Activated CD4-positive, alpha-beta T cell treated with anti-CD3 and anti-CD28 coated beads, Interleukin-10, Interleukin-2, amounts not matched to agents 100 ng/mL and 50 ng/mL, durations not matched to agents 16 hours and 8 hours (primary cell): ENCODE measurements around the gene SMARCD2.
"Not testable (repeated sequence)": the region's sequence is repeated elsewhere in the genome, so short reads cannot be mapped to it uniquely, and the experiment has no call there.

Experiments used
- DNase-seq: peaks from one replicate; pipeline ENCODE4 v3.0.0-alpha.2; 2020

Gene SMARCD2

DNA sequence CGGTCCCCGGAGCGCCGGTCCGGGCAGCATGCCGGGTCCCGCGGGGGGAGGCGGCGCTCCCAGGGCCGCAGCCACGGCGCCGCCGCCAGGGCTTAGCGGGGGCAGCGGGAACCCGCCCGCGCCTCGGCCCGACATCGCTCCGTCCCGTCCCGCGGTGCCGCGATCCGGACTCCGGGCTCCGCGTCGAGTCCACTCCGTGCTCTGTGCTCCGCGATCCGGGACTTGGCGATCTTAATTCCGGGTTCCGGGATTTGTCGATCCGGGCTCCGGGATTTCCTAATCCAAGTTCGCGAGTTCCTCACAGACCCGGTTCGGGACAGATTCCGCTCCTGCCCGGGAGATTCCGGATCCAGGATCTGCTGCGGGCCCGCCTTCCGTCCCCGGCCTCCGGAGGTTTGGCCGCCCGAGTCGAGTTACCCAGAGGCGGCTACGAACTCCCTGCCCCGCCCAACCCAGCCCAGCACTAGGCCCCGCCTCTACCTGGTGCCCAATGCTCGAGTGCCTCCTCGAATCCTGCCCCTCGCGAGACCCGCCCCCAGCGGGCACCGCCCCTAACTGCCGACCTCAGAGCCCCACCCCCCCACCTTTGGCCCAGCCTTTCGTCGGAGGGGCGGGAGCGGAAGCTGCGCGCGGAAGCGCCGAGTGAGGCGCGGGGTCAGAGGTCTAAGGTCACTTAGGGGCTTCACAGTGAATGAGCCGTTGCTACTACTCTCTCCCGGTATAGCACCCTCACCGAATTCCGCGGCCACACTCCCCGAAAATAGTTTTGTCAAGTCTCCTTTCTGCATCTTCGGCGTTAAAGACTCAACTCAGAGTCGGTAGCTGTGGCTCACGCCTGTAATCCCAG, at the start of gene SMARCD2:
TSS of gene SMARCD2 (minus strand) at position 146 of the 847 bp plus-strand sequence. CDS start at position 135, 11 bp downstream.
- peak; percentile 100 for DNase-seq

DNA sequence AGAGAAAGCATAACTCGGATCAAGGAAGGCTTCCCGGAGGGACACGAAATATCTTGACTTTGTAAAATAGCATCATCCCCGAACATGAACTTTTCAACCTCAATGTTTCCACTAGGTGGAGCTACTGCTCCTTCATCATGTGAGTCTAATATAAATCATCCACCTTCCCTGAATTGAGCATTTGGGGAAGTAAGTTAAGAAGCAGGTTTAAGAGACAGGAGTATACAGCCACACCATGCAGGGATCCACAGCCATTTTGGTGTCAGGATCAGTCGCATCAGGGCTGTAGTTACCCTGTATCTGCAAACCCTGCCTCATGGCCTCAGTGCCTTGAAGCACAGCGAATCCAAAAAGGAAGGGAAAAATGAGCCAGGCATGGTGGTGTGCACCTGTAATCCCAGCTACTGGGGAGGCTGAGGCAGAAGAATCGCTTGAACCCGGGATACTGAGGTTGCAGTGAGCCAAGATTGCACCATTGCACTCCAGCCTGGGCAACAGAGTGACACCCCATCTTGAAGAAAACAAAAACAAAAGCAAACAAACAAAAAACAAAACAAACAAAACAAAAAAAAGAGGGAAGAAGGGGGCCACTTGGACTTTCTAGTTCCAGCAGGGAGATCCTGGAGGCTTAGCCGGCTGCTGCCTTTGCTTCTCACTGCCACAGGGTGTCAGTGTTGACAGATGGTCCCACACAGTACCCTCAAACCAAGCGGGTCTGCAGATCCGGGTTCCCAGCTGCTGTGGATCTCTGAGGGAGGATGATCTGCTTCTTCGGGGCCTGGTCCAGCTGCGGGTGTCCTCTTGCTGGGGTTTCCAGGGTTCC, 46.8 kb upstream of the SMARCD2 start:
- peak; percentile 45 for DNase-seq

DNA sequence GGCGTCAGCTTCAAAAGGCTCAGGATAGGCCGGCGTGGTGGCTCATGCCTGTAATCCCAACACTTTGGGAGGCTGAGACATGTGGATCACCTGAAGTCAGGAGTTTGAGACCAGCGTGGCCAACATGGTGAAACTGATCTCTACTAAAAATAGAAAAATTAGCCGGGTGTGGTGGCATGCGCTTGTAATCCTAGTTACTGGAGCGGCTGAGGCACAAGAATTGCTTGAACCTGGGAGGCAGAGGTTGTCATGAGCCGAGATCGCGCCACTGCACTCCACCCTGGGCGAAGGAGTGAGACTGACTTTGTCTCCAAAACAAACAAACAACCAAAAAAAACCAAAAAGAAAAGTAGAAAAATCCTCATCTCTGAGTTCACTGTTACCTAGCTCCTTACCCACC, 42.6 kb upstream of the SMARCD2 start:
- not testable (repeated sequence) for DNase-seq

DNA sequence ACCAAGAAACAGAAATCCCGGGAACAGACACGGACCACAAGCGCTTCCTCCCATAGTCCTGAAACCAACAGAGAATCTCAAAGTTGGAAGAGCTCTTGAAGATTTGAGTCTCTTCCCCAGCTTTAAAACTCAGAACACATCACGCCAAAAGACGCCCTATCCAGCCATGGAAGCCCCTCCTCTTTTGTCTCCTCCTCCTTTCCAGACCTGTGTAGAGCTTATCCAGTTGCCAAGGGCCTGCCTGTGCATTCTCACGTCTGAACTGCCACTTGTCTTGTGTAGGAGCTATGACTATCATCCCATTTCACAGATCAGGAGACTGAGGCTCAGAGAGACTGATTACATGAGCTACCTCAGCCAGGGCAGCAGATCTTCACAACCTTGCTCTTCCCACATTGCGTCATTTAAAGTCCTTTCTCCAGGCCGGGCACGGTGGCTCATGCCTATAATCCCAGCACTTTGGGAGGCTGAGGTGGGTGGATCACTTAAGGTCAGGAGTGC, 40.2 kb upstream of the SMARCD2 start:
- not testable (repeated sequence) for DNase-seq

DNA sequence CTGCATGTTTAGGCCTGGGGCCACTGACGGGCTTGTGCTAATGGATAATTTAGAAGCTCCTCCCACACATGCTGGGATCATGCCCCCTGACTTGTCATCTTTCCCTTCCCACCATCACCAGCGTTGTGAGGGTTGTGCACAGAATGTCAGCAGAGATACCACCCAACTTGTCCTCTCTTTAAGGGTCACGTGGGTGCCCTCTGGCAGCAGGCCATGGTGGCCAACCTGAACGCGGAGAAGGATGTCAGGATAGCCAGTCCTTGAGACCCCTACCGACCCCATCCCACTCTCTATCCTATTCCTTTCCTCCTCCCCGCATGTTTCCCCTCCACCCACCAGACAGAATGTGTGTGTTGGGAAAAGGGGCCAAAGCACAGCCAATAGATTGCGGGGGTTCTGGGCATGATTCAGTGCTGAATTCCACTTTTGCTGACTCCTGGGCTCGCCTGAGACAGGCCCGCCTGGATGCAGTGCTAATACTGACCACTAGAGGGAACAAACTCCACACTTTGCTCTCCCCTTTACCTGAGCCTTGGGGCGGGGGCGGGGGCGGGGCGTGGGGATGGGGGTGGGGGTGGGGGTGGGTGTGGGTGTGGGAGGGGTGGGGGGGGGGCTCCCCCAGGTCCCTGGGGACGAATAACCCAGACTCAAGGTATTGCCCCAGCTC, 39.6 kb upstream of the SMARCD2 start, which contains the start of gene GH2:
TSS of gene GH2 (minus strand) at position 10 of the 667 bp plus-strand sequence. CDS start 143 bp downstream, outside the sequence.
- peak; percentile 62 for DNase-seq

DNA sequence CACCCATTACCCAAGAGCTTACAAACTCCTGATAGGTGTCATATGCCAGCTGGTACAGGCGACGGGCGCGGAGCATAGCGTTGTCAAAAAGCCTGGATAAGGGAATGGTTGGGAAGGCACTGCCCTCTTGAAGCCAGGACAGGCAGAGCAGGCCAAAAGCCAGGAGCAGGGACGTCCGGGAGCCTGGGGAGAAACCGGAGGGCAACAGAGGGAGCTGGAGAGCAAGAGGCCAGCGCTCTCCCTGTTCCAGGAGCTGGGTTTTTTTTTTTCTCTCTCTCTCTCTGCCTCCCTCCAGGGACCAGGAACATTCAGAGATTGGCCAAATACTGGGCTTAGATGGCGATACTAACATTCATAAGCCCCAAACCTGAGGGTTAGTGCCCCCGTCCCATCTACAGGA, 38.9 kb upstream of the SMARCD2 start:
- not testable (repeated sequence) for DNase-seq

DNA sequence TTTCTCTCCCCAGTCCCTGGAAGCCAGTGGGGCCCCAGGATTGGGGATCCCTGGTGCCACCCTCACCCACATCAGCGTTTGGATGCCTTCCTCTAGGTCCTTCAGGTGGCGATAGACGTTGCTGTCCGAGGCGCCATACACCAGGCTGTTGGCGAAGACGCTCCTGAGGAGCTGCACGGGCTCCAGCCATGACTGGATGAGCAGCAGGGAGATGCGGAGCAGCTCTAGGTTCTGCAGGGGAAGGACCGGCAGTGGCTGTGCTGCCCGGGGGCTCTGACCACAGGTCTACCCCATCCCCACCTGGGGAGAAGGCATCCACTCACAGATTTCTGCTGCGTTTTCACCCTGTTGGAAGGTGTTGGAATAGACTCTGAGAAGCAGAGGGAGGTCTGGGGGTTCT, 38.2 kb upstream of the SMARCD2 start:
- no peak for DNase-seq

DNA sequence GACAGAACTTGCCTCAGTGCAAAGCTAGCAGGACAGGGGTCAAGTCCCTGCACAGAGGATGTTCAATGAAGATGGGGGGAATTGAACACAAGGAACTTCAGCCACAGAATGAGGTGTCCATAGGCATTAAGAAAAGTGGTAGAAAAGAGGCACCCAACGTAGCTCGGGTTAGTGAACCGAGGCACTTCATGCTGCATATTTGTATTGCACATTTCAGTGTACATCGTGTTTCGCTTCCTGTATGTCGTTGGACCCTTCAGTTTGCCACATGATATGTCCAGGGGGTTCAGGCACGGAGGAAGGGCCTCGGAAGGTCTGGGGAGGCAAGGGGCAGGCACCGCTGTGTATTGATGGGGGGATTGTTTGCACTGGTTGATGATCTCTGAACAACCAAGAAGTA, 35.9 kb upstream of the SMARCD2 start:
- DNase-seq, result not testable (repeated sequence)

DNA sequence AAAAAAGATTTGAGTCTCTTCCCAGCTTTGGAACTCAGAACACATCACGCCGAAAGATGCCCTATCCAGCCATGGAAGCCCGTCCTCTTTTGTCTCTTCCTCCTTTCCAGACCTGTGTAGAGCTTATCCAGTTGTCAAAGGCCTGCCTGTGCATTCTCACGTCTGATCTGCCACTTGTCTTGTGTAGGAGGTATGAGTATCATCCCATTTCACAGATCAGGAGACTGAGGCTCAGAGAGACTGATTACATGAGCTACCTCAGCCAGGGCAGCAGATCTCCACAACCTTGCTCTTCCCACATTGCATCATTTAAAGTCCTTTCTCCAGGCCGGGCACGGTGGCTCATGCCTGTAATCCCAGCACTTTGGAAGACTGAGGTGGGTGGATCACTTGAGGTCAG, 32.2 kb upstream of the SMARCD2 start:
- not testable (repeated sequence) for DNase-seq

DNA sequence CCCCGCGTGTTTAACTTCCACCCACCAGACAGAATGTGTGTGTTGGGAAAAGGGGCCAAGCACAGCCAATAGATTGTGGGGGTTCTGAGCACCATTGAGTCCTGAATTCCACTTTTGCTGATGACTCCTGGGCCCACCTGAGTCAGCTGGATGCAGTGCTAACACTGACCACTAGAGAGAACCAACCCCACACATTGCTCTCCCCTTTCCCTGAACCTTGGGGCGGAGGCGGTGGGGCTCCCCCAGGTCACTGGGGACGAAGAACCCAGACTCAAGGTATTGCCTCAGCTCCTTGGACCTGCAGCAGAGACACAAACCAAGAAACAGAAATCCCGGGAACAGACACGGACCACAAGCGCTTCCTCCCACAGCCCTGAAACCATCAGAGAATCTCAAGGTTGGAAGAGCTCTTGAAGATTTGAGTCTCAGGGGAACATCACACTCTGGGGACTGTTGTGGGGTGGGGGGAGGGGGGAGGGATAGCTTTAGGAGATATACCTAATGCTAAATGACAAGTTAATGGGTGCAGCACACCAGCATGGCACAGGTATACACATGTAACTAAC, 31.7 kb upstream of the SMARCD2 start:
- not testable (repeated sequence) for DNase-seq

DNA sequence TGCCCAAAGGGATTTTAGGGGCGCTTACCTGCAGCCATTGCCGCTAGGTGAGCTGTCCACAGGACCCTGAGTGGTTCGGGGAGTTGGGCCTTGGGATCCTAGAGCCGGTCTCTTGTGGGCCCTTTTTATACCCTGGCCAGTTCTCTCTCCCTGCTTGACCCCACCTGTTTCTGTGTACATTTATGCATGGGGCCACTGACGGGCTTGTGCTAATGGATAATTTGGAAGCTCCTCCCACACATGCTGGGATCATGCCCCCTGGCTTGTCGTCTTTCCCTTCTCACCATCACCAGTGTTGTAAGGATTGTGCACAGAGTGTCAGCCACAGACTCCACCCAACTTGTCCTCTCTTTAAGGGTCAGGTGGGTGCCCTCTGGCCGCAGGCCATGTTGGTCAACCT, 31.1 kb upstream of the SMARCD2 start, which contains the start of gene CSH2:
TSS of gene CSH2 (minus strand) at position 101 of the 400 bp plus-strand sequence. CDS start at position 38, 63 bp downstream.
- not testable (repeated sequence) for DNase-seq

DNA sequence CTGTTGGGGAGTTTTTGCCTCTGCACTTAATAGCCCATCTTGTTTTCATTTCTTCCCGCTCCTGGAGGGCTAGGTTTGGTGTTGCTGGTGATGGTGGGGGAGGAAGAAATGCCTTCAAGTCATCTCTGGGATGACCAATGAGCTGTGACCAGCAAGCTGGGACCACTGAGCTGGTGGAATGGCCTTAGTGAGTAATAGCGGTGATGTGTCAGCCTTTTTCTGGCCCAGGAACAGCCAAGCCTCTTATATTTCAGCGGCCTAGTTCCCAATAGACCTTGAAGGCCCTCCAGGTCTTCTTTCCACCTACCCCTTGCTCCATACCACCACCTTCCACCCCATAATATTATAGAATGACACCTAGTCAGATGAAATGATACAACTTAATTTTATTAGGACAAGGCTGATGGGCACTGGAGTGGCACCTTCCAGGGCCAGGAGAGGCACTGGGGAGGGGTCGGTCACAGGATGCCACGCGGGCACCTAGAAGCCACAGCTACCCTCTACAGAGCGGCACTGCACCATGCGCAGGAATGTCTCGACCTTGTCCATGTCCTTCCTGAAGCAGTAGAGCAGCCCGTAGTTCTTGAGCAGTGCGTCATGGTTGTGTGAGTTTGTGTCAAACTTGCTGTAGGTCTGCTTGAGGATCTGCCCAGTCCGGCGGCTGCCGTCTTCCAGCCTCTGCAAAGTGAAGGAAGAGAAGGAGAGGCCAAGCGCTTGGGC, 29.3 kb upstream of the SMARCD2 start:
- not testable (repeated sequence) for DNase-seq

DNA sequence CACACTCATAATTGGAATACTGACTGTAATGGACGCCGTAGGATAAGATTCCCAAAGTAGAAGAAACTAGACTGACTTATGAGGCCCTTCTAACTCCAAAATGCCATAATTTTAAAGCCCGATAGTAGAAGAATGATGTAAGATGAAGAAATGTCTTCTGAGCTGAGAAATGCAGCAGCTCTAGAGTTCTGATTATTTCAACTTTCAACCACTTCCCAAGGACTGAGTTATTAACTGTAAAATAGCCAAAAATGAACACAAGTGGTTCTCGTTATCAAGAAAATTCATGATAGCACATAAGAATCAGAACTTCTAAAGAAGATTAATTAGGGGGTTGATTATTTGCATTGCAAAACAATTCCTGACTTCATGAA, 27.8 kb upstream of the SMARCD2 start:
- not testable (repeated sequence) for DNase-seq

DNA sequence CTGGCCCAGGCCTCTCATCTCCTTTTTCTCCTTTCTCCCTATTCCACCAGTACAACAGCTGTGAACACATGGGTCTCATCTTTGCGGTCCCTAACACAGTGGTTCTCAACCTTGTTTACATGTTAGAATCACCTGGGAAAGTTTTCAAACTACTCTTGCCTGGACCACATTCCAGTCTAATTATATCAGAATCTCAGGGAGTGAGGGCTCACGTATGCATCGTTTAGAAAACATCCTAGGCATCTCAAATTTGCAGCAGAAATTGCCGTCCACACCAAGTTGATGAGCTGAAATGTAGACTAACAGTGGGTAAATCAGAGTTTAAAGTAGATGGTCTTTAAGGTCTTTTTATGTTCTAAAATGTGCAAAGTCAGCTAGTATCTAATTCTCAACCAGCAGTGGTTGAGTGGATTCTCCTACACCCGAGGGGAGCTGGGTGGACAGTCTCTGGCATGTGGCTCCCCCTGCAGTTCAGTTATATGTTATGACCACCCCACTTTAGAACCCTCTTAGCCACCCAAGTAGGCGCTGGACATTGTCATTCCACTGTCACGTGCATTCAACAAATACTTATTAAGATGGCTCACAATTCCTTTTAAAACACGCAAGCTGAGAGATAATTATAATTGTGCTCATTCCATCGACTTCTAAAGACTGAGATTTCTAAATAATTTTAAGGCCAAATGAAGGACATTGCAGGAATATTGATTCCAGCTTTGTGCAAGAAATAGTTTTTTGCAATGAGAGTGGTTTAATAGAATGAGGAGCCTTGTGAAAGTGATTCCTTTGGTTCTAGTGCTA, 27.2 kb upstream of the SMARCD2 start:
- not testable (repeated sequence) for DNase-seq

DNA sequence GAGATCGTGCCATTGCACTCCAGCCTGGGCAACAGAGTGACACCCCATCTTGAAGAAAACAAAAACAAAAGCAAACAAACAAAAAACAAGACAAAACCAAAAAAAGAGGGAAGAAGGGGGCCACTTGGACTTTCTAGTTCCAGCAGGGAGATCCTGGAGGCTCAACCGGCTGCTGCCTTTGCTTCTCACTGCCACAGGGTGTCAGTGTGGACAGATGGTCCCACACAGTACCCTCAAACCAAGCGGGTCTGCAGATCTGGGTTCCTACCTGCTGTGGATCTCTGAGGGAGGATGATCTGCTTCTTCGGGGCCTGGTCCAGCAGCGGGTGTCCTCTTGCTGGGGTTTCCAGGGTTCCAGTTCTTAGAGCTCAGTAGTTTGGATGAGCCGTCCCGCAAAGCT, 24.1 kb upstream of the SMARCD2 start:
- DNase-seq, result not testable (repeated sequence)

DNA sequence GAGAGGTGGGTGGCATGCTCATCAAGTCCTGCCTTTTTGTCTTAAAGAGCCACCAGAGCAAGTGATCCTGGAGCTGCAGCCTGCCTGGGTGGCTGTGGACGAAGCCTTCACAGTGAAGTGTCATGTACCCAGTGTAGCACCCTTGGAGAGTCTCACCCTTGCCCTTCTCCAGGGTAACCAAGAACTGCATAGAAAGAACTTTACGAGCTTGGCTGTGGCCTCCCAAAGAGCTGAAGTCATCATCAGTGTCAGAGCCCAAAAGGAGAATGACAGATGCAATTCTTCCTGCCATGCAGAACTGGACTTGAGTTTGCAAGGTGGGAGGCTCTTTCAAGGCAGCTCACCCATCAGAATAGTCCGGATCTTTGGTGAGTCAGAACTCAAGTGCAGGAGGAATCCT, 16.8 kb upstream of the SMARCD2 start:
- no peak for DNase-seq

DNA sequence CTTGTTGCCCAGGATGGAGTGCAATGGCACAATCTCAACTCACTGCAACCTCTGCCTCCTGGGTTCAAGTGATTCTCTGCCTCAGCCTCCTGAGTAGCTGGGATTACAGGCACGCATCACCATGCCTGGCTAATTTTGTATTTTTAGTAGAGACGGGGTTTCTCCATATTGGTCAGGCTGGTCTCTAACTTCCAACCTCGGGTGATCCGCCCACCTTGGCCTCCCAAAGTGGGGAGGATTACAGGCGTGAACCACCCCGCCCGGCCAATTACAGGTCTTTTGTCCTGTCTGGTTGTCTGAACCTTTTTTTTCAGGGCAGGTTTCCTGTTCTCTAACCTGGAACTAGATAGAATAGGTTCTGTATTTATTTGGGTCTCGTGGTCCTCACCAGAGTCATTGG, 13.9 kb upstream of the SMARCD2 start:
- not testable (repeated sequence) for DNase-seq

DNA sequence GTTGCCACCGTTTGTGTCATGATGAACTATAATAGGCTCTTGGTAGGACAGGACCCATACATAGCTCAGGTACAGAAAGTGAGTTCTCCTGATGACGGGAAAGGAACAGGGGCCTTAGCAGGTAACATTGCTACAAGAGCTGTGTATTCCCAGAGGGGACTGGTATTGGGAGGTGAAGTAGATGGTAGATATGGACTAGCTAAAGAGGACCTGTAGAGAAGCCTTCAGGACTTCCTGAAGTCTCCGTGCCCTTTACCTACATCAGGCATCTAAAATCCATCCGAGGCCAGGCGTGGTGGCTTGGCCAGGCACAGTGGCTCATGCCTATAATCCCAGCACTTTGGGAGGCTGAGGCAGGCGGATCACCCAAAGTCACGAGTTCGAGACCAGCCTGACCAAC, 12.7 kb upstream of the SMARCD2 start:
- no peak for DNase-seq

DNA sequence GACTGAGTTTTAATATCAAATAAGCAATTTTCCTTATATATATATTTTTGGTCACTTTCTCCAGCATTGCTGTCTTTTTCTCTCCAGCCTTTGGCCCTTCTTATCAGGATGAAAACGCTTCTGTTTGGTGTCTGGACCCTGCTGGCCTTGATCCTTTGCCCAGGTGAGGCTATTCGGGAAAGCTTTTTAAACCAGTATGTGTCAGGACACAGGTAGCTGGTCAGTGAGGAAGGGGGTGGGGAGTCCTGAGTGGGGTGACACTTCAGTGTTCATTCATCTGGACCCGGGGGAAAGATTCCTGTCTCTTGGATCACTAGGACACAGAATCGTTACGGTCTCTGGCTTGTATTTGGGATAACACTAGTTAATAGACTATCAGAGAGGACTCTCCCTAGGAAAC, 12.2 kb upstream of the SMARCD2 start:
- no peak for DNase-seq

DNA sequence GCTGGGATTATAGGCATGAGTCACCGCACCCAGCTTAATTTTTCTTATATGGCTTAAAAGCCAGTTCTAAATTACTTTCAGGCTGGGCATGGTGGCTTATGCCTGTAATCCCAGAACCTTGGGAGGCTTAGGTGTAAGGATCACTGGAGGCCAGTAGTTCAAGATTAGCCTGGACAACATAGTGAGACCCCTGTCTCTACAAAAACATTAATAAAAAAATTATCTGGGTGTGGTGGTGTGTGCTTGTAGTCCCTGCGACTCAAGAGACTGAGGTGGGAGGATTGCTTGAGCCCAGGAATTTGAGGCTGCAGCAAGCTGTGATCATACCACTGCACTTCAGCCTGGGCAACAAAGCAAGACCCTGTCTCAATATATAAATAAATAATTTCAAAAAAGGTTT, 10.8 kb upstream of the SMARCD2 start:
- no peak for DNase-seq

DNA sequence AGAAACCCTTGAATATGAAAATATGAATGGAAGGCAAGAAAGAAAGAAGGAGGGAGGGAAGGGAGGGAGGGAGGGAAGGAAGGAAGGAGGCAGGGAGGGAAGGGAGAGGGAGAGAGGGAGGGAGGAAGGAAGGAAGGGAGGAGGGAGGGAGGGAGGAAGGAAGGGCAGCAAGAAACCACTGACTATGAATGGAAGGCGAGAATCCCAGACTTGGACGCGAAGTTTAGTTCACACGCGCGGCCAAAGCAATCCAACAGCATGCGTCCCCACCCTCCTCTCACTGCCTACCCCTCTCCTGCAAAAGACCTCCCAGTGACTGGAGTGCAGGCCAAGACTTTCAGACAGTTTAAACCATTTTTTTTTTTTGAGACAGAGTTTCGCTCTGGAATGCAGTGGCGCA, 7.9 kb upstream of the SMARCD2 start:
- DNase-seq, result no peak
